ENCODE data around the gene SSNA1. TPM values are rescaled to one million over a fixed set of nuclear protein-coding genes. Genes with fewer than 3 reads are reported as not detected.

Gene SSNA1
- total and polyA plus RNA-seq, 9 of the 15 experiments (the other 6 are each of a cell fraction or from before 2014, with no cell fraction given): 1.9 to 130 (median 57.1) TPM

- TF ChIP-seq ATF2 (CRISPR knock-in tag; IDR thresholded peaks at IDR 0.05) (no peak), NKRF (IDR thresholded peaks at IDR 0.05; ENCODE audit: borderline replicate concordance) (no peak), BHLHE40 (IDR thresholded peaks at IDR 0.05; ENCODE audit: low read length) (no peak), SNIP1 (IDR thresholded peaks at IDR 0.05; ENCODE audit: low read depth) (no peak), ZEB2 (IDR thresholded peaks at IDR 0.05) (no peak), ZBTB2 (IDR thresholded peaks at IDR 0.05) (no peak), ZMIZ1 (IDR thresholded peaks at IDR 0.05; ENCODE audit: low read depth in 2 of 2, low read length in 2 of 2) (no peak), RFX7 (CRISPR knock-in tag; IDR thresholded peaks at IDR 0.05) (no peak), SMARCB1 (IDR thresholded peaks at IDR 0.05; ENCODE audit: insufficient read length, low read depth) (no peak), TBL1XR1 (IDR thresholded peaks at IDR 0.05; ENCODE audit: low read length in 2 of 2) (0 out of 4 replicates have a peak, but pooled peaks of 1 of the 2 experiments have one; percentile 34), ZNF696 (CRISPR knock-in tag; conservative IDR thresholded peaks at IDR 0.05) (no peak), U2AF1 (optimal IDR thresholded peaks at IDR 0.05; ENCODE audit: low read depth, low read length) (no peak), RREB1 (CRISPR knock-in tag; IDR thresholded peaks at IDR 0.05) (no peak)
Measured at GRCh38 chr9:137227054-137227852, 38.8 kb downstream of the SSNA1 start, which contains the start of gene RNF224 (continued).
